Breast epithelium (tissue), 3 donors: ENCODE data around the gene IFNA16.
"Not testable (repeated sequence)": the region's sequence is repeated elsewhere in the genome, so short reads cannot be mapped to it uniquely, and the experiment has no call there.

ENCODE experiments used
- POLR2A ChIP-seq: fragments of 450-650 bp; IDR thresholded peaks from one replicate; pipeline ENCODE4 v1.6.1; 2016; ENCODE audit warnings: antibody characterized with exemption, mild to moderate bottlenecking, moderate library complexity
- TF ChIP-seq, protein P1 (sequence below), 3 donors: fragments of 450-650 bp; IDR thresholded peaks; one replicate each; pipeline ENCODE4 v1.5.1; 2016 to 2017; ENCODE audit warnings: antibody characterized with exemption in 3 of 3, mild to moderate bottlenecking in 3 of 3, moderate library complexity in 3 of 3

DNA sequence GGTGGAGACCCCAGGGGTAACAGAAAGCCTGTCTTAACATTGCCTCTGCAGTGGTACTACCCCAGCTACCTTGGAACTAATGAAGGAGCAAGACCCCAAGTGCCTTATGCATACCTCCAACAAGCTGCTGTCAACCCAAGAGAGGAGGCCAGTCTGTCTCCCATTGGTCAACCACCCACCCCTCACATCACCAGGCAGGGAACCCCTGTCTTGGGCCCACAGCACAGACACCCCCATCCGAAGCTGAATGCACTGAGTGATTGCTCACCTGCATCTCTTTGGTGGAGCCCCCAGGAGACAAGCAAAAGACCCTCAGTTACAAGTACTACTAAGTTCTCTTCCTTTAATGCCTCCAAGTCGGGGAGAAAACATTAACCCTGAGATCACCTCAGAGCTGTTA, 5.0 kb downstream of the IFNA16 start:
- TF ChIP-seq, protein P1, sequence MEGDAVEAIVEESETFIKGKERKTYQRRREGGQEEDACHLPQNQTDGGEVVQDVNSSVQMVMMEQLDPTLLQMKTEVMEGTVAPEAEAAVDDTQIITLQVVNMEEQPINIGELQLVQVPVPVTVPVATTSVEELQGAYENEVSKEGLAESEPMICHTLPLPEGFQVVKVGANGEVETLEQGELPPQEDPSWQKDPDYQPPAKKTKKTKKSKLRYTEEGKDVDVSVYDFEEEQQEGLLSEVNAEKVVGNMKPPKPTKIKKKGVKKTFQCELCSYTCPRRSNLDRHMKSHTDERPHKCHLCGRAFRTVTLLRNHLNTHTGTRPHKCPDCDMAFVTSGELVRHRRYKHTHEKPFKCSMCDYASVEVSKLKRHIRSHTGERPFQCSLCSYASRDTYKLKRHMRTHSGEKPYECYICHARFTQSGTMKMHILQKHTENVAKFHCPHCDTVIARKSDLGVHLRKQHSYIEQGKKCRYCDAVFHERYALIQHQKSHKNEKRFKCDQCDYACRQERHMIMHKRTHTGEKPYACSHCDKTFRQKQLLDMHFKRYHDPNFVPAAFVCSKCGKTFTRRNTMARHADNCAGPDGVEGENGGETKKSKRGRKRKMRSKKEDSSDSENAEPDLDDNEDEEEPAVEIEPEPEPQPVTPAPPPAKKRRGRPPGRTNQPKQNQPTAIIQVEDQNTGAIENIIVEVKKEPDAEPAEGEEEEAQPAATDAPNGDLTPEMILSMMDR (IDR thresholded peaks at IDR 0.05): not testable (repeated sequence)
- not testable (repeated sequence) for TF ChIP-seq POLR2A
